WTC11 (cell line): ENCODE data around the gene GCSH. TPM values are rescaled to one million over a fixed set of nuclear protein-coding genes. Genes with fewer than 3 reads are reported as not detected.

Experiments
- ATAC-seq: fragments of 200-7000 bp; cut with Tn5 transposase; 2 replicates; pipeline ENCODE4 v1.10.0; 2021; ENCODE audit warnings: mild to moderate bottlenecking, moderate library complexity
- CTCF ChIA-PET: fragments of 300-600 bp; sonication (Branson Sonifier 250); formaldehyde crosslinking; loops from one replicate; lab custom pipeline; 2021; ENCODE audit warnings: antibody characterized with exemption; lab: Charles Lee
- POLR2A ChIA-PET: fragments of 350-600 bp; sonication (Branson Sonifier 250); formaldehyde crosslinking; loops from one replicate; lab custom pipeline; 2021; ENCODE audit warnings: antibody characterized with exemption; lab: Charles Lee
- DNase-seq: peaks from one replicate; pipeline ENCODE4 v3.0.0; 2021; ENCODE audit warnings: low spot score
- H3K27ac Mint-ChIP-seq: 2 replicates; pipeline ENCODE4 v1.8.0; 2021; ENCODE audit warnings: mixed read lengths
- H3K27me3 Mint-ChIP-seq: 2 replicates; pipeline ENCODE4 v1.8.0; 2021; ENCODE audit warnings: low read depth, mild to moderate bottlenecking, moderate library complexity, mixed read lengths
- H3K36me3 Mint-ChIP-seq: 2 replicates; pipeline ENCODE4 v1.8.0; 2021; ENCODE audit warnings: mixed read lengths
- H3K4me1 Mint-ChIP-seq: 2 replicates; pipeline ENCODE4 v1.8.0; 2022; ENCODE audit warnings: mixed read lengths
- H3K4me3 Mint-ChIP-seq: 2 replicates; pipeline ENCODE4 v1.8.0; 2021; ENCODE audit warnings: mild to moderate bottlenecking, moderate library complexity, mixed read lengths
- H3K9me3 Mint-ChIP-seq: 2 replicates; pipeline ENCODE4 v1.8.0; 2021; ENCODE audit warnings: mixed read lengths
- ARID4B ChIP-seq: sonication (generic); formaldehyde crosslinking; IDR thresholded peaks from 2 replicates; pipeline ENCODE4 v1.8.0; 2023; ENCODE audit warnings: missing genetic modification reagents, mild to moderate bottlenecking, borderline replicate concordance
- CREM ChIP-seq: sonication (generic); formaldehyde crosslinking; IDR thresholded peaks from 2 replicates; pipeline ENCODE4 v1.8.1; 2022; ENCODE audit warnings: mild to moderate bottlenecking, missing genetic modification reagents, moderate library complexity
- CTCF ChIP-seq: fragments of 200-600 bp; IDR thresholded peaks from 2 replicates; pipeline ENCODE4 v1.8.0; 2022; ENCODE audit warnings: antibody characterized with exemption
- FOXP1 ChIP-seq: sonication (generic); formaldehyde crosslinking; IDR thresholded peaks from 2 replicates; pipeline ENCODE4 v1.8.0; 2022; ENCODE audit warnings: missing genetic modification reagents, mild to moderate bottlenecking, moderate library complexity, borderline replicate concordance
- NFATC4 ChIP-seq: fragments of 250-450 bp; sonication (Bioruptor Pico); IDR thresholded peaks from 2 replicates; pipeline ENCODE4 v1.9.0; 2021; ENCODE audit warnings: mild to moderate bottlenecking
- NFE2L1 ChIP-seq: sonication (generic); formaldehyde crosslinking; IDR thresholded peaks from 2 replicates; pipeline ENCODE4 v1.8.1; 2023; ENCODE audit warnings: missing genetic modification reagents
- NR2C2 ChIP-seq: sonication (generic); formaldehyde crosslinking; IDR thresholded peaks from 2 replicates; pipeline ENCODE4 v1.8.0; 2022; ENCODE audit warnings: mild to moderate bottlenecking, missing genetic modification reagents
- SOX15 ChIP-seq: fragments of 250-450 bp; sonication (Bioruptor Pico); IDR thresholded peaks from 2 replicates; pipeline ENCODE4 v1.9.0; 2021; ENCODE audit warnings: mild to moderate bottlenecking
- STAT6 ChIP-seq: sonication (generic); formaldehyde crosslinking; conservative IDR thresholded peaks from 2 replicates; pipeline ENCODE4 v1.8.1; 2023; ENCODE audit warnings: mild to moderate bottlenecking, low read depth, missing genetic modification reagents, moderate library complexity
- TEAD4 ChIP-seq: sonication (generic); formaldehyde crosslinking; IDR thresholded peaks from 2 replicates; pipeline ENCODE4 v1.8.0; 2022; ENCODE audit warnings: mild to moderate bottlenecking, missing genetic modification reagents
- ZBTB43 ChIP-seq: sonication (generic); formaldehyde crosslinking; IDR thresholded peaks from 2 replicates; pipeline ENCODE4 v1.8.1; 2023; ENCODE audit warnings: mild to moderate bottlenecking, missing genetic modification reagents
- ZNF121 ChIP-seq: sonication (generic); formaldehyde crosslinking; IDR thresholded peaks from 2 replicates; pipeline ENCODE4 v1.8.0; 2023; ENCODE audit warnings: missing genetic modification reagents
- ZNF138 ChIP-seq: sonication (generic); formaldehyde crosslinking; conservative IDR thresholded peaks from 2 replicates; pipeline ENCODE4 v1.8.1; 2022; ENCODE audit warnings: mild to moderate bottlenecking, moderate library complexity, missing genetic modification reagents
- ZNF219 ChIP-seq: sonication (generic); formaldehyde crosslinking; IDR thresholded peaks from 2 replicates; pipeline ENCODE4 v1.8.0; 2023; ENCODE audit warnings: missing genetic modification reagents, mild to moderate bottlenecking, borderline replicate concordance
- ZNF396 ChIP-seq: fragments of 250-450 bp; sonication (Bioruptor Pico); IDR thresholded peaks from 2 replicates; pipeline ENCODE4 v1.8.0; 2021; ENCODE audit warnings: mild to moderate bottlenecking, moderate library complexity, borderline replicate concordance
- total RNA-seq: library from RNA; stranded (reverse); gene quantifications from 3 replicates; pipeline ENCODE4 v1.2.3, GENCODE V29; 2021

The GCSH gene
- total RNA-seq, 1 experiment from 2014 or later = 95.9 TPM

- H3K36me3 Mint-ChIP-seq = peaks cover 13% of the 10 kb centered on the region
- no peak overlapping the region; the same call in 1 of the 2 replicates for H3K27ac Mint-ChIP-seq
- CTCF ChIA-PET = no interaction called here
- DNase-seq = no peak
- no peaks in the 10 kb centered on the region for H3K4me1 Mint-ChIP-seq
- H3K4me3 Mint-ChIP-seq = no peak overlapping the region
- ATAC-seq = no peak
- TF ChIP-seq ZNF121 = no peak
- TF ChIP-seq ZNF396 (CRISPR knock-in tag) = no peak
- no peak for TF ChIP-seq TEAD4 (CRISPR knock-in tag)
- no peak for TF ChIP-seq ZNF138 (CRISPR knock-in tag)
- TF ChIP-seq SOX15 (CRISPR knock-in tag) = no peak
- TF ChIP-seq ZNF219 = no peak
- TF ChIP-seq, all 79 proteins: peak for 0
- peaks cover 18% of the 10 kb centered on the region for H3K9me3 Mint-ChIP-seq
- POLR2A ChIA-PET = no interaction called here
- no peaks in the 10 kb centered on the region; the same call in 1 of the 2 replicates for H3K27me3 Mint-ChIP-seq
Observed at GRCh38 chr16:81053761-81054160, 42.4 kb downstream of the GCSH start.

GRCh38 chr16:81042821-81043220 lies 53.4 kb downstream of the GCSH start:
- TF ChIP-seq CREM (CRISPR knock-in tag) (no peak), NFATC4 (CRISPR knock-in tag) (no peak), ZBTB43 (CRISPR knock-in tag) (no peak), NFE2L1 (no peak), NR2C2 (CRISPR knock-in tag) (no peak), ARID4B (CRISPR knock-in tag) (no peak), STAT6 (CRISPR knock-in tag) (no peak), FOXP1 (CRISPR knock-in tag) (no peak), CTCF (no peak)
- Mint-ChIP-seq H3K4me3 (no peak overlapping the region), H3K27me3 (no peaks in the 10 kb centered on the region; the same call in 1 of the 2 replicates), H3K9me3 (no peaks in the 10 kb centered on the region), H3K27ac (no peak overlapping the region), H3K4me1 (no peaks in the 10 kb centered on the region), H3K36me3 (peaks cover 49% of the 10 kb centered on the region)
- CTCF ChIA-PET = no interaction called here
- POLR2A ChIA-PET = no interaction called here
- DNase-seq (no peak), ATAC-seq (no peak)
